WERI-Rb-1 (cell line): Measurements from ENCODE around the gene LCMT1.

Experiments
- DNase-seq: peaks from one replicate; pipeline ENCODE4 v3.0.0-alpha.2; 2020
- H3K27ac ChIP-seq: fragments of 250-450 bp; sonication (Bioruptor Pico); 2 replicates; pipeline ENCODE4 v1.5.1; 2020; ENCODE audit warnings: mild to moderate bottlenecking, moderate library complexity
- H3K27me3 ChIP-seq: fragments of 250-450 bp; sonication (Bioruptor Pico); 2 replicates; pipeline ENCODE4 v1.5.1; 2021; ENCODE audit warnings: mild to moderate bottlenecking, low read depth, moderate library complexity; ENCODE audit not compliant: insufficient read depth, severe bottlenecking
- H3K36me3 ChIP-seq: fragments of 250-450 bp; sonication (Bioruptor Pico); 2 replicates; pipeline ENCODE4 v1.5.1; 2020; ENCODE audit warnings: mild to moderate bottlenecking, moderate library complexity
- H3K4me3 ChIP-seq: 2 replicates; pipeline ENCODE4 v1.5.1; 2011; ENCODE audit warnings: low read depth, mild to moderate bottlenecking, control low read depth, low read length
- H3K9me3 ChIP-seq: fragments of 250-450 bp; sonication (Bioruptor Pico); 2 replicates; pipeline ENCODE4 v1.5.1; 2021; ENCODE audit warnings: mild to moderate bottlenecking, moderate library complexity; ENCODE audit not compliant: severe bottlenecking
- CTCF ChIP-seq: IDR thresholded peaks from 2 replicates; pipeline ENCODE4 v1.5.1; 2011; ENCODE audit warnings: low read depth, mild to moderate bottlenecking, control low read depth, inconsistent platforms, low read length

Gene LCMT1

DNA sequence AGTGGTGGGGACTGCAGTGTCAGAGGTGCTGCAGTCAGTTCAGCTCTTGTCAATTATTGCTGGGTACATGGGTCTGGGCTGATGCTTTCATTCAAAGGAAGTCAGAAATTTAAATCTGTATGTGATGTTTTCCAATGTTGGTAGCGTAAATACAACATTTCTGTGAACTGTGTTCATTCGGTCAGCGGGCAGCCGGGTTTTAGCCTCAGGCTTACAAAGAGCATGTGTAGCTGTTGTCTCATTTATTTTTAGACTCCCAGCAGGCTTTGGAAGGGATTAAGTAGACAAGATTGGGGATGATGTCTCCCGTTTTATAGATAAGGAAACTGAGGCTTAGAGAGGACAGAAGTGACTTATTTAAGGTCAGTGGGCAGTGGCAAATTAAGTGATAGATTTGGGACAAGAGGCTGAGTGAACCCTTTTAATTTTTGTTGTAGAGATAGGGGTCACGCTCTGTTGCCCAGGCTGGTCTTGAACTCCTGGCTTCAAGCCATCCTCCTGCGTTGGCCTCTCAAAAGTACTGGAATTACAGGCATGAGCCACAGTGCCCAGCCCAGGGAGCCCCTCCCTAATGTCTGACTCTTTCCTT is 113.3 kb downstream of the LCMT1 start:
- Histone ChIP-seq H3K27ac (no peak overlapping the region), H3K36me3 (no peaks in the 10 kb centered on the region), H3K4me3 (no peak overlapping the region), H3K9me3 (no peaks in the 10 kb centered on the region), H3K27me3 (no peaks in the 10 kb centered on the region)
- DNase-seq = no peak
- no peak for TF ChIP-seq CTCF
